H1 (cell line): Measurements from ENCODE around the gene PITRM1. TPM values are rescaled to one million over a fixed set of nuclear protein-coding genes. Genes with fewer than 3 reads are reported as not detected.
A peak's percentile ranks its signal among the peaks of the same experiment; 100 is the strongest.

Source experiments
- CHD2 ChIP-seq: IDR thresholded peaks from 2 replicates; pipeline ENCODE4 v1.6.1; 2012; ENCODE audit warnings: low read length, improper control_type of control experiment
- PHF8 ChIP-seq: fragments of 200-600 bp; sonication (generic); conservative IDR thresholded peaks from 2 replicates; pipeline ENCODE4 v1.7.1; 2012; ENCODE audit warnings: low read depth, mild to moderate bottlenecking, inconsistent platforms, low read length, moderate library complexity
- POU5F1 ChIP-seq: IDR thresholded peaks from 2 replicates; pipeline ENCODE4 v1.6.1; 2011; ENCODE audit warnings: low read depth, mild to moderate bottlenecking, low read length, moderate library complexity
- SIX5 ChIP-seq: IDR thresholded peaks from 2 replicates; pipeline ENCODE4 v1.6.1; 2011; ENCODE audit warnings: mild to moderate bottlenecking, low read depth, low read length
- TBP ChIP-seq: IDR thresholded peaks from 2 replicates; pipeline ENCODE4 v1.6.1; 2011; ENCODE audit warnings: low read depth, low read length, improper control_type of control experiment
- TEAD4 ChIP-seq: IDR thresholded peaks from 2 replicates; pipeline ENCODE4 v1.6.1; 2012; ENCODE audit warnings: low read depth, low read length, inconsistent platforms, mixed read lengths
- polyA plus RNA-seq, 7 experiments: library from polyadenylated mRNA; depleted of rRNA in 3 of 7; stranded (reverse) in 5 of 7; unstranded in 2 of 7; fragments of >200 nt in 5 of 7; fragments of 200-250 nt in 2 of 7; gene quantifications; 1 replicate in 5 of 7; 2 replicates in 1 of 7; 4 replicates in 1 of 7; pipeline versions ENCODE4 v1.2.1 to v1.2.3, GENCODE V29; 2011 to 2013; ENCODE audit warnings: missing spikeins in 2 of 7, mixed read lengths in 2 of 7
- total RNA-seq: library from RNA; stranded (reverse); fragmentation: NEBNext Ultra II Directional; extraction: Animal tissue kit (Norgen Biotek cat#: 25700); gene quantifications from 2 replicates; pipeline ENCODE4 v1.2.1, GENCODE V29; 2021

PITRM1 gene
- total and polyA plus RNA-seq, 2 of the 8 experiments (the other 6 are each of a cell fraction or from before 2014, with no cell fraction given): 18.6 to 31.5 TPM

GRCh38 chr10:3172446-3173170 is at the start of gene PITRM1 (continued):
- TF ChIP-seq TEAD4 (no peak), CHD2 (peak; percentile 59; the same call in 1 of the 2 replicates), TBP (peak; percentile 94), PHF8 (peak; percentile 82), POU5F1 (no peak), SIX5 (no peak)
